Gastrocnemius medialis (tissue), 4 donors: ENCODE results near the gene COMMD8. TPM values are rescaled to one million over a fixed set of nuclear protein-coding genes. Genes with fewer than 3 reads are reported as not detected.

Experiments used
- ATAC-seq, 2 donors: fragments of 150-250 bp; one replicate each; pipeline ENCODE4 v1.9.1; 2016
- DNase-seq, 2 donors: peaks; one replicate each; pipeline ENCODE4 v3.0.0-alpha.2; 2019
- H3K27ac ChIP-seq, 4 donors: fragments of 200-600 bp; sonication (generic); 1 replicate in 1 of 4; 2 replicates in 3 of 4; pipeline ENCODE4 v1.5.1; 2016 to 2018; ENCODE audit warnings: mild to moderate bottlenecking in 2 of 4, moderate library complexity in 1 of 4
- H3K27me3 ChIP-seq, 3 donors: fragments of 200-600 bp; sonication (generic) in 2 of 3; 1 replicate in 1 of 3; 2 replicates in 2 of 3; pipeline versions ENCODE4 v1.5.1 to v1.6.0; 2016 to 2019; ENCODE audit warnings: mild to moderate bottlenecking in 1 of 3, moderate library complexity in 1 of 3
- H3K36me3 ChIP-seq, 2 donors: fragments of 200-600 bp; sonication (generic) in 1 of 2; one replicate each; pipeline ENCODE4 v1.5.1; 2017 to 2018
- H3K4me1 ChIP-seq, 2 donors: fragments of 200-600 bp; sonication (generic) in 1 of 2; one replicate each; pipeline ENCODE4 v1.5.1; 2016 to 2017; ENCODE audit warnings: mild to moderate bottlenecking in 2 of 2
- H3K4me3 ChIP-seq, 4 donors: fragments of 200-600 bp; sonication (generic) in 3 of 4; 1 replicate in 1 of 4; 2 replicates in 3 of 4; pipeline ENCODE4 v1.5.1; 2016 to 2019; ENCODE audit warnings: mild to moderate bottlenecking in 2 of 4
- H3K9me3 ChIP-seq, 3 donors: fragments of 200-600 bp; sonication (generic) in 2 of 3; 1 replicate in 1 of 3; 2 replicates in 2 of 3; pipeline ENCODE4 v1.5.1; 2016 to 2019
- CTCF ChIP-seq, 5 experiments: fragments of 450-650 bp in 3 of 5; fragments of 200-600 bp in 2 of 5; sonication (generic) in 2 of 5; IDR thresholded peaks in 4 of 5; conservative IDR thresholded peaks in 1 of 5; 1 replicate in 4 of 5; 2 replicates in 1 of 5; pipeline ENCODE4 v1.5.1; 2016 to 2019; ENCODE audit warnings: antibody characterized with exemption in 5 of 5, mild to moderate bottlenecking in 3 of 5, moderate library complexity in 3 of 5
- POLR2A ChIP-seq, 2 donors: fragments of 450-650 bp; IDR thresholded peaks; one replicate each; pipeline ENCODE4 v1.6.1; 2017; ENCODE audit warnings: antibody characterized with exemption in 2 of 2, mild to moderate bottlenecking in 2 of 2, moderate library complexity in 2 of 2
- in situ Hi-C, 4 donors: fragments of 200-750 bp; cut with MboI; loops; one replicate each; pipeline versions ENCODE4 v1.15.0 to v1.8.0; 2017; ENCODE audit warnings: low sequenced_read_pairs in 4 of 4
- intact Hi-C: fragments of 100-400 bp; cut with DNase I; formaldehyde crosslinking; loops from one replicate; pipeline ENCODE4 v1.15.1; 2023; ENCODE audit warnings: low total_unique reads
- total RNA-seq, 4 donors: library from RNA; depleted of rRNA; stranded (reverse); fragments of >200 nt; gene quantifications; one replicate each; pipeline versions ENCODE4 v1.1.0 to v1.2.3, GENCODE V29; 2016

COMMD8 gene
- total RNA-seq, 4 donors from 2014 or later: 4.8 to 8.5 (median 6.4) TPM

- no peaks in the 10 kb centered on the region for H3K4me1 ChIP-seq
- H3K27me3 ChIP-seq: no peaks in the 10 kb centered on the region
- TF ChIP-seq CTCF (IDR thresholded peaks at IDR 0.05 in 4 of 5, conservative IDR thresholded peaks at IDR 0.05 in 1 of 5) (no peak), POLR2A (IDR thresholded peaks at IDR 0.05) (no peak)
- H3K4me3 ChIP-seq: no peak overlapping the region
- H3K27ac ChIP-seq: no peak overlapping the region
- no peaks in the 10 kb centered on the region for H3K9me3 ChIP-seq
- ATAC-seq: no peak
- no peaks in the 10 kb centered on the region for H3K36me3 ChIP-seq
- intact Hi-C loops (no loop called here), in situ Hi-C loops (no loop called here)
- DNase-seq: no peak
These were observed 28.6 kb downstream of the COMMD8 start for GRCh38 chr4:47434931-47435330.

GRCh38 chr4:47432749-47433148, 30.8 kb downstream of the COMMD8 start:
- no peak for DNase-seq
- Histone ChIP-seq H3K9me3 (no peaks in the 10 kb centered on the region), H3K27me3 (no peaks in the 10 kb centered on the region), H3K27ac (no peak overlapping the region), H3K36me3 (no peaks in the 10 kb centered on the region), H3K4me3 (no peak overlapping the region), H3K4me1 (no peaks in the 10 kb centered on the region)
- TF ChIP-seq CTCF (IDR thresholded peaks at IDR 0.05 in 4 of 5, conservative IDR thresholded peaks at IDR 0.05 in 1 of 5): no peak
- no peak for TF ChIP-seq POLR2A (IDR thresholded peaks at IDR 0.05)
- in situ Hi-C loops: no loop called here
- intact Hi-C loops: no loop called here
- no peak for ATAC-seq

DNA sequence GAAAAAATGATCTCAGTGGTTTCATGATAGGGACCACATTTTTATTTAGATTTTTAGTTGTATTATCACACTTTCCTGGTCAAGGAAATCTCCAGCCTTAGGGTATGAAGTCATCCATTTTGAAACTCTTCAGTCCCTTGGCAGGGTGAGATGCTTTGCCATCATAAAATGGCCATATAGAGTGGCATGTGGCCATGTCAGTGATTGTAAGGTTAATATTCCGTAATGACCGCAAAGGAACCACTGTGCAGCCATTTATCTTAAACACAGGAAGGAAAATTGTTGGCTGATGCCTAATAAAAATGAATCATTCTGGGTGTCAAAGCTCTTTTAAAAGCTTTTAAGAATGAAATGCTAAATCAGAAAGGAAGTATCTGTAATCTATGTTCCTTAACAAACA, 35.6 kb downstream of the COMMD8 start:
- intact Hi-C loops: no loop called here
- no peak for DNase-seq

DNA sequence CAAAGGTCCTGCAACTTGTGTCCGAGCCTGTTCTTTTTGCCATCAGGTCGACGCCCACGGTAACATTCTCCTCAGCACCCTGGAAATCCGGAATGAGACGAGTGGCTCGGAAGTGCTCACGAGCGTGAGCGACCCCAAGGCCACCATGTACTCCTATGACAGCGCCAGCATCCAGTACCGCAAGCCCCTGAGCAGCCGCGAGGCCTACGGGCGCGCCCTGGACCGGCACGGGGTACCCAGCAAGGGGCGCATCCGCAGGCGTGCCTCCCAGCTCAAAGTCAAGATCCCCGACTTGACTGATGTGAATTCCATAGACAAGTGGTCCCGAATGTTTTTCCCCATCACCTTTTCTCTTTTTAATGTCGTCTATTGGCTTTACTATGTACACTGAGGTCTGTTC, 37.9 kb downstream of the COMMD8 start:
- intact Hi-C loops: no loop called here
- in situ Hi-C loops: no loop called here
- H3K4me1 ChIP-seq: no peaks in the 10 kb centered on the region

More for the DNA sequence above, 35.6 kb downstream of the COMMD8 start:
- H3K4me3 ChIP-seq: no peak overlapping the region
- no peak overlapping the region for H3K27ac ChIP-seq
- no peaks in the 10 kb centered on the region for H3K4me1 ChIP-seq
- H3K27me3 ChIP-seq: no peaks in the 10 kb centered on the region
- no peak for TF ChIP-seq POLR2A (IDR thresholded peaks at IDR 0.05)
- TF ChIP-seq CTCF (IDR thresholded peaks at IDR 0.05 in 4 of 5, conservative IDR thresholded peaks at IDR 0.05 in 1 of 5): no peak
- in situ Hi-C loops: no loop called here
- no peaks in the 10 kb centered on the region for H3K36me3 ChIP-seq
- H3K9me3 ChIP-seq: no peaks in the 10 kb centered on the region
- no peak for ATAC-seq

More for the DNA sequence above, 37.9 kb downstream of the COMMD8 start:
- DNase-seq (no peak), ATAC-seq (no peak)
- no peaks in the 10 kb centered on the region for H3K9me3 ChIP-seq
- TF ChIP-seq POLR2A (IDR thresholded peaks at IDR 0.05): no peak
- no peak for TF ChIP-seq CTCF (IDR thresholded peaks at IDR 0.05 in 4 of 5, conservative IDR thresholded peaks at IDR 0.05 in 1 of 5)
- H3K27ac ChIP-seq: no peak overlapping the region
- H3K36me3 ChIP-seq: no peaks in the 10 kb centered on the region
- H3K4me3 ChIP-seq: no peak overlapping the region
- no peaks in the 10 kb centered on the region for H3K27me3 ChIP-seq
